Urothelium cell line (cell line): ENCODE results near the gene MICAL3.
"Not testable (repeated sequence)": the region's sequence is repeated elsewhere in the genome, so short reads cannot be mapped to it uniquely, and the experiment has no call there.

Experiments used
- DNase-seq: peaks from one replicate; pipeline ENCODE4 v3.0.0; 2011; ENCODE audit warnings: low spot score, mixed read lengths
- FAIRE-seq: peaks from 2 replicates; lab custom pipeline; 2011; peaks lifted over from hg19 to GRCh38; lab: Jason Lieb, UNC

The MICAL3 gene

DNA sequence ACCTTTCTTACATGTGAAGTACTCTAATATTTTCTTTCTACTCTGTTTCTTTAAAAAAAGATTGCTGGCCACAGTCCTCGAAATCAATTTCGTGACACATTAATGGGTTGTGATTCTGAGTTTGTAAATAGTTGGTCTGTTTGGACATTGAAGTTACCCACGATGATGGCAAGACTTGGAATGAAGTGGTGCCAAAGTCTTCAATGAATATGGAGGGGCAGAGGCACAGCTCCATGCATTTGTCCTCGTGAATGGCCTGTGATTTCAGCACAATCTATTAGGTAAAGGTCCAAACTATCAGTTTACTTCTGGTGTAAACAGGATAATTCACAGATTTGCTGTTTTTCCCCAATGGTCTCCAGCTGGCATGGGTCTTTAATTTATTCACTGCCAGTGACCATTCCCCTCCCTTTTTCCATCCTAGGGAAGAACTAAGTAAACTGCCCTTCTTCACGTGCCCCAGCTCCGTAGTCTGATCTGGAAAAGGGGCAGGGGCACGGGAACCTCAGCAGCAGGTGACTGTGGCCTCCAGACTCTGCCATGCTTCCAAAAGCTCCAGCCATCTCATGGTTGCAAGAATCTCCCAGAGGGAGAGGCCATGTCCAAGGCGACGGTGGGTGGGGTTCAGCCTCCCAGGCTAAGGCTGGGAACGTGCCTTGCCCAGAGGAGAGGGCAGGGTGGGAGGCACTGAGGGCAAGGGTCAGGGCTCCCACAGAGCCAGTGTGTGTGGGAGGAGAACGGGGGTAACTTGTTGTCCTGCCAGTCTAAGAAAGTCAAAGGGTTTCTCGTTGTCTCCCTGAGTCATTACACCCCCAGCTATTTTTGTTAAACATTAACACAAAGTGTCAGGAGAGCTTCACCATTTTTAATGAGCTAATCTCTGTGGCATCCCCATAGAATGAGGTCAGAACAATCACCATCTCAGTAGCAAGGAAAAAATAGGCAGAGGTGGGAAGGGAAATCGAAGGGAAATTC is 36.6 kb upstream of the MICAL3 start:
- FAIRE-seq (no peak), DNase-seq (no peak)

- no peak for FAIRE-seq
- no peak for DNase-seq
These were observed 35.6 kb upstream of the MICAL3 start for GRCh38 chr22:18059991-18060390.

GRCh38 chr22:18059473-18059872 is 35.1 kb upstream of the MICAL3 start:
- DNase-seq (no peak), FAIRE-seq (no peak)

DNA sequence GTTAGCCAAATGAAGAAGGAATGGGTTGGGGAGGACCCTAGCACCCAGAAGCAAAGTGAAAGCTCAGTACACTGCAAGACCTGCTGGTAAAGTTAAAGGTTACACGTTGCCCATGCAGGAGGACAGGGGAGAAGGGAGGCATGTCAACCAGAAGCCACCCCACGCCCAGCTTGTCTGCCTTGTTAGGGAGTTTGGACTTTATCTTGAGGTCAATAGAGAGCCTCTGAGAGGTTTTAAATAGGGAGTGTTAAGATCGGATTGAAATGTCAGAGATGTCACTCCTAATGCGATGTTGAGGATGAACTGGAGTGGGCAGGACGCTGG is 34.7 kb upstream of the MICAL3 start:
- DNase-seq = no peak

GRCh38 chr22:18058371-18059093 is 34.2 kb upstream of the MICAL3 start:
- no peak for FAIRE-seq
- no peak for DNase-seq

More for the DNA sequence above, 34.7 kb upstream of the MICAL3 start:
- no peak for FAIRE-seq

GRCh38 chr22:18057568-18058209 is 33.3 kb upstream of the MICAL3 start:
- DNase-seq (peak; percentile 70), FAIRE-seq (no peak)

GRCh38 chr22:18056807-18057474 is 32.6 kb upstream of the MICAL3 start:
- DNase-seq (no peak), FAIRE-seq (no peak)

DNA sequence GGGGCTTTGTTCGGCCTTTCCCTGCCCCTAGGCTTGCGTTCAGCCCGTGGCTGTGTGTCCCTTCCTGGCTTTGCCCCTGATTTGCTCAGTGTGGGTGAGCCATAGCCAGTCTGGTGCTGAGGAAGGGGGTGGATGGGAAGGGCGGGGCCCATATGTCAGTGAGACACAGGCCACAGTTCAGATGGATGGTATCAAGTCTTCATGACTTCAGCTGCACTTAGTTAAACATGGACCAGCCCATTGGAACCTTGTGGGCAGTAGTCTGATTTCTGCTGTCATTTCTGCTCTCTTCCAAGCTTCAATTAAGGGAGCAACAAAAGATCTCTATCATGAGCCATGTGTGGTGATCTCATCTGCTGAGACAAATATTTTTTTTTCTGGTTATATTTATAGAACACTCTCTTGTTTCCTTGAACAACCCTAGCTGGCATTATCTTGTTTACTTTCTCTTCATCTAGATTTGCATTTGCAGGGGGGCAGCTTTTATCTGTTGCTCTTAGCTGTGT is 31.9 kb upstream of the MICAL3 start:
- FAIRE-seq (no peak), DNase-seq (no peak)

DNA sequence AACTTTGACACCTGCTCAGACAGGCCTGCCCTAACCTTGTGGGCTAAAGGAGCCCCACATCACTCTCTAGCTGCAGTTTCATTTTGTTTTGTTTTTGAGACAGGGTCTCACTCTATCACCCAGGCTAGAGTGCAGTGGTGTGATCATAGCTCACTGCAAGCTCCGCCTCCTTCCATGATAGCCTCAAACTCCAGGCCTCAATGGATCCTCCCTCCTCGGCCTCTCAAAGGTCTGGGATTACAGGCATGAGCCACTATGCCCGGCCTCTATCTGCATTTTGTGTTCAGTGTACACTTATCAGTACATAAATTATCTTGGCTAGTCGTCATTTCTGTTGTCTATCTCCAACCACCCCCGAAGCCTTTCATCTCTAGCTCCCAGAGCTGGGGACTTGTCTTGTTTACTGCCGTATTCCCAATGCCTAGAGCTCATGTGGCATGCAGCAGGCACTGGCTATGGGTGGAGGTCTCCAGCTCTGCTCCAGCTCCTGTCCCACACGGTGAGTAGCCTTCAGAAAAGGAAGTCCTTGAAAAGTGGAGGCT is 31.3 kb upstream of the MICAL3 start:
- no peak for FAIRE-seq
- no peak for DNase-seq

GRCh38 chr22:18053216-18053946 is 29.0 kb upstream of the MICAL3 start:
- not testable (repeated sequence) for FAIRE-seq, DNase-seq

DNA sequence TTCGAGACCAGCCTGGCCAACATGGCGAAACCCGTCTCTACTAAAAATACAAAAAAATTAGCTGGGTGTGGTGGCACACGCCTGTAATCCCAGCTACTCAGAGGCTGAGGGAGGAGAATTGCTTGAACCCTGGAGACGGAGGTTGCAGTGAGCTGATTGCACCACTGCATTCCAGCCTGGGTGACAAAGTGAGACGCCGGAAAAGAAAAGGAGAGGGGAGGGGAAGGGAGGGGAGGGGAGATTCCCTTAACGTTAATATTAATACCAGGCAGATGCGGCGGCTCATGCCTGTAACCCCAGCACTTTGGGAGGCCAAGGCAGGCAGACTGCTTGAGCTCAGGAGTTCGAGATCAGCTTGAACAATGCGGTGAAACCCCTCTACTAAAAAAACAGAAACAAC is 26.8 kb upstream of the MICAL3 start:
- not testable (repeated sequence) for DNase-seq, FAIRE-seq

- DNase-seq = no peak
- no peak for FAIRE-seq
These were observed 25.7 kb upstream of the MICAL3 start for GRCh38 chr22:18050065-18050464.

DNA sequence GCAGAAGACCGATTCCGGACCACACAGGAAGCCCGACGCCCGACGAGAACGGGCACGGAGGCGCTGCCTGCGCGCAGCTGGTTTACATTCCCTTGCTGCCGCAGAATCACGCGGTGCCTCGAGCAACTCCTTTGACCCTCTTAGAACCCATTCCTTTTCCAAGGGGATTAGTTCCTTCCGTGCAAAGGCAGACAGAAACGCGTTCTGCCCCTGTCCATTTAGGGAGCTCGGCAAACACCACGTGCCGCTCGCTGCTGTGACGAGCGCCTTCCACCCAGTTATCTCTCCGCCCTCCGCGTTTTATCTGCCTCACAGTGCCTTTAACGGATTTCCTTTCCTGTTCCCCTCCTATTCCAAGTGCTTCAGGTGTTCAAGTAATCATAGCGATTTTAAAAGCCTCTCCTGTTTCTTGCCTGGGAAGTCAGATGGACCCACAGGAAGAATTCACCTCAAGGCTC is 24.1 kb upstream of the MICAL3 start:
- no peak for DNase-seq
- no peak for FAIRE-seq

GRCh38 chr22:18048041-18048440 is 23.7 kb upstream of the MICAL3 start:
- DNase-seq (no peak), FAIRE-seq (no peak)

GRCh38 chr22:18045794-18046193 is 21.4 kb upstream of the MICAL3 start:
- FAIRE-seq (no peak), DNase-seq (no peak)

GRCh38 chr22:18044548-18045271 is 20.3 kb upstream of the MICAL3 start:
- FAIRE-seq (no peak), DNase-seq (no peak)

DNA sequence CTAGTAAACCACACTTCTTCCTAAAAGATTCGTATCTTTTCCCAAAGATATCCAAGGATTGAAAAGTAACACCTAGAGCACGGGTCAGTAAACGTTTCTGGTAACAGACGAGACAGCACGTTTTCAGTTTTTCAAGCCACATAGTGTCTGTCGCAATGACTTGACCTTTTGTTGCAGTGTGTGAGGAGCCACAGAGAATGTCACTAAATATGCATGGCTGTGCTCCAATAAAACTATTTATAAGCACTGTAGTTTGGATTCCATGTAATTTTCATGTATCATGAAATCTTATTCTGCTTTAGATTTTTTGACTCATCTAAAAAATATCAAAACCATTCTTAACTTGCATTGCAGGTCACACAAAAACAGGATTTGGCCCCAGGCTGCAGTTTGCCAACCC is 18.3 kb upstream of the MICAL3 start:
- DNase-seq = no peak
- FAIRE-seq = no peak

GRCh38 chr22:18040898-18041297 is 16.5 kb upstream of the MICAL3 start:
- not testable (repeated sequence) for FAIRE-seq, DNase-seq

GRCh38 chr22:18035751-18036150 is 11.4 kb upstream of the MICAL3 start:
- FAIRE-seq = peak; percentile 35
- peak; percentile 62 for DNase-seq
